Smooth muscle cell (in vitro differentiated cells): ENCODE results near the gene NAIF1. TPM values are rescaled to one million over a fixed set of nuclear protein-coding genes. Genes with fewer than 3 reads are reported as not detected.

Experiments used
- DNase-seq: peaks from one replicate; lab custom pipeline; 2025; ENCODE audit not compliant: unreplicated experiment; lab: John Stamatoyannopoulos, UW
- H2AFZ ChIP-seq: fragments of 200-600 bp; sonication (generic); 2 replicates; pipeline ENCODE4 v1.6.0; 2016; ENCODE audit warnings: antibody characterized with exemption, low read depth, mild to moderate bottlenecking
- H3F3A ChIP-seq: fragments of 200-600 bp; sonication (generic); 2 replicates; pipeline ENCODE4 v1.6.0; 2017; ENCODE audit warnings: antibody characterized with exemption, low read depth
- H3K27ac ChIP-seq: fragments of 200-600 bp; sonication (generic); 2 replicates; pipeline ENCODE4 v1.5.1; 2016; ENCODE audit warnings: low read depth, mild to moderate bottlenecking
- H3K27me3 ChIP-seq: fragments of 200-600 bp; sonication (generic); 2 replicates; pipeline ENCODE4 v1.6.1; 2016; ENCODE audit warnings: low read depth, mild to moderate bottlenecking
- H3K36me3 ChIP-seq: fragments of 200-600 bp; sonication (generic); 2 replicates; pipeline ENCODE4 v1.5.1; 2016; ENCODE audit warnings: low read depth
- H3K4me1 ChIP-seq: fragments of 200-600 bp; sonication (generic); 2 replicates; pipeline ENCODE4 v1.5.1; 2016; ENCODE audit warnings: low read depth
- H3K4me2 ChIP-seq: fragments of 200-600 bp; sonication (generic); 2 replicates; pipeline ENCODE4 v1.6.0; 2016; ENCODE audit warnings: mild to moderate bottlenecking
- H3K4me3 ChIP-seq: fragments of 200-600 bp; sonication (generic); 2 replicates; pipeline ENCODE4 v1.5.1; 2016; ENCODE audit warnings: mild to moderate bottlenecking
- H3K79me2 ChIP-seq: fragments of 200-600 bp; sonication (generic); 2 replicates; pipeline ENCODE4 v1.6.0; 2016; ENCODE audit warnings: low read depth, mild to moderate bottlenecking
- H3K9ac ChIP-seq: fragments of 200-600 bp; sonication (generic); 2 replicates; pipeline ENCODE4 v1.6.0; 2016; ENCODE audit warnings: low read depth
- H3K9me3 ChIP-seq: fragments of 200-600 bp; sonication (generic); replicated peaks from 2 replicates; pipeline ENCODE4 v1.5.1; 2016; ENCODE audit warnings: low read depth
- H4K20me1 ChIP-seq: fragments of 200-600 bp; sonication (generic); 2 replicates; pipeline ENCODE4 v1.6.0; 2016; ENCODE audit warnings: low read depth
- WGBS: methylation state at CpG from one replicate; pipeline ENCODE4 v1.1.7; 2016; ENCODE audit warnings: low lambda C conversion rate; 5-methylcytosine and 5-hydroxymethylcytosine counted together
- polyA plus RNA-seq: library from polyadenylated mRNA; unstranded; fragments of >200 nt; fragmentation: Nextera tagmentation; extraction: Ambion mirVana; gene quantifications from 2 replicates; pipeline ENCODE4 v1.2.1, GENCODE V29; 2016
- total RNA-seq: library from RNA; depleted of rRNA; stranded (reverse); fragments of >200 nt; gene quantifications from 2 replicates; pipeline ENCODE4 v1.2.3, GENCODE V29; 2014
- TF ChIP-seq, protein P1 (sequence below): fragments of 200-600 bp; sonication (generic); IDR thresholded peaks from 2 replicates; pipeline ENCODE4 v1.5.1; 2017; ENCODE audit warnings: borderline replicate concordance, mild to moderate bottlenecking, antibody characterized with exemption; ENCODE audit not compliant: insufficient read depth, poor library complexity, severe bottlenecking

NAIF1 gene
- total and polyA plus RNA-seq, 2 experiments from 2014 or later, result 3.8 to 6.7 TPM

DNA sequence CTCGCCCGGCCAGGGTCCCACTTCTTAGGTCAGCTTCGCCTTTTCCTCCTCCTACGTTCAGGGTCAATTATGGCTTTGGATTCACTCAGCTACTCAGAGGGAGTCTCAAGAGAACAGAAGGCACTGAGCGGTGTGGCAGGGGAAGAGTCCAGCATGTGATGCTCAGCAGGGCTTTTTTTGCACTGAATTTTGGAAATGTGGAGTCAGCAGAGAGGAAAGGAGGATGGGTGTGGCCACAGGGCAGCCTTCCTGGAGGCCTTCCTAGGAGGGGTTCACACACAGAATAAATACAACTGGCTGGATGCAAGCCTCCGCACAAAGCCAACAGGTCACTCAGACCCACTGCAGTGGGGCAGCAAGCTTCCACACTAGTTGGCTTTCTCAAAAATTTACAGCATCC is 4.8 kb downstream of the NAIF1 start:
- H3K4me3 ChIP-seq, result no peak overlapping the region
- H2AFZ ChIP-seq, result no peak overlapping the region
- TF ChIP-seq, protein P1, sequence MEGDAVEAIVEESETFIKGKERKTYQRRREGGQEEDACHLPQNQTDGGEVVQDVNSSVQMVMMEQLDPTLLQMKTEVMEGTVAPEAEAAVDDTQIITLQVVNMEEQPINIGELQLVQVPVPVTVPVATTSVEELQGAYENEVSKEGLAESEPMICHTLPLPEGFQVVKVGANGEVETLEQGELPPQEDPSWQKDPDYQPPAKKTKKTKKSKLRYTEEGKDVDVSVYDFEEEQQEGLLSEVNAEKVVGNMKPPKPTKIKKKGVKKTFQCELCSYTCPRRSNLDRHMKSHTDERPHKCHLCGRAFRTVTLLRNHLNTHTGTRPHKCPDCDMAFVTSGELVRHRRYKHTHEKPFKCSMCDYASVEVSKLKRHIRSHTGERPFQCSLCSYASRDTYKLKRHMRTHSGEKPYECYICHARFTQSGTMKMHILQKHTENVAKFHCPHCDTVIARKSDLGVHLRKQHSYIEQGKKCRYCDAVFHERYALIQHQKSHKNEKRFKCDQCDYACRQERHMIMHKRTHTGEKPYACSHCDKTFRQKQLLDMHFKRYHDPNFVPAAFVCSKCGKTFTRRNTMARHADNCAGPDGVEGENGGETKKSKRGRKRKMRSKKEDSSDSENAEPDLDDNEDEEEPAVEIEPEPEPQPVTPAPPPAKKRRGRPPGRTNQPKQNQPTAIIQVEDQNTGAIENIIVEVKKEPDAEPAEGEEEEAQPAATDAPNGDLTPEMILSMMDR, result no peak
- H4K20me1 ChIP-seq, result no peaks in the 10 kb centered on the region
- H3F3A ChIP-seq, result no peaks in the 10 kb centered on the region
- peaks cover 12% of the 10 kb centered on the region for H3K79me2 ChIP-seq
- no peaks in the 10 kb centered on the region for H3K9me3 ChIP-seq
- DNase-seq, result no peak
- no peaks in the 10 kb centered on the region for H3K27me3 ChIP-seq
- no peaks in the 10 kb centered on the region for H3K36me3 ChIP-seq
- H3K4me2 ChIP-seq, result no peak overlapping the region
- H3K27ac ChIP-seq, result no peak overlapping the region
- H3K4me1 ChIP-seq, result peaks cover 15% of the 10 kb centered on the region
- 80% methylated on average over 6 of the region's 6 CpGs for WGBS
- H3K9ac ChIP-seq, result no peak overlapping the region

DNA sequence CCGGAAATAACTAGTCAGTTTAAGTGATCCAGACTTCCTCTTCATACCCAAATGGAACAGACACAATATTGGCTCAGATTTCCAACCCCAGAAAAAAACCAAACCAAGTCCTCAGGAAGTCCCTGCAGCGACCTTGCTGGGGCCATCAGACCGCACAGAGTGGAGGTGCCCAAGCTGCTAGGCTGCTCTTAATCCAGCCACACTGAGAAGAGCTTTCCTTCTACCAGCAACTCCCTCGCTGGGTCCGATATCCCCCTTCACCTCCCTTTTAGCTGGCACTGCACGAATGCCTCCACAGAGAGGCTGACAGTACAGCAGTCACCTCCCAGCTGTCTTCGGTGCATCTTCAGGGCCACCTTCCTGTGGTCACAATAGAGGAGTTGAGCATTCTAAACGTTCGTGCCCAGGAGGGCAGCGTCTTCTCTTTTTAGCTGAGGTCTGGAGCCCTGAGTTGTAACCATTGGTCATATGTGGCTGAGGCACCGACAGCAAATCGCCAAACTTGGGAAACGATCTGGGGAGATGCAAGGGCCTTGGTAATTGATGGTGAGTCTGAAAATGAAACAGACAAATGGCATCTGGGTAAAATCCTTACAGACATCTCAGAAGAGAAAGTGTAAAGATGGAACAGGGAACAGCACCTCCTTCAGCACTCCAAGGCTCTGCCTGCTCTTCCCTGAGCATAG is 5.7 kb downstream of the NAIF1 start:
- DNase-seq, result no peak
- Histone ChIP-seq H3K9me3 (no peaks in the 10 kb centered on the region), H3K27me3 (no peaks in the 10 kb centered on the region), H3K4me3 (no peak overlapping the region), H3F3A (no peaks in the 10 kb centered on the region), H3K4me2 (no peak overlapping the region), H3K27ac (no peak overlapping the region), H3K9ac (no peak overlapping the region), H4K20me1 (no peaks in the 10 kb centered on the region), H2AFZ (no peak overlapping the region), H3K4me1 (peaks cover 18% of the 10 kb centered on the region), H3K36me3 (no peaks in the 10 kb centered on the region), H3K79me2 (peaks cover 9% of the 10 kb centered on the region)
- WGBS, result 94% methylated on average over 13 of the region's 13 CpGs
- TF ChIP-seq, protein P1, result no peak

DNA sequence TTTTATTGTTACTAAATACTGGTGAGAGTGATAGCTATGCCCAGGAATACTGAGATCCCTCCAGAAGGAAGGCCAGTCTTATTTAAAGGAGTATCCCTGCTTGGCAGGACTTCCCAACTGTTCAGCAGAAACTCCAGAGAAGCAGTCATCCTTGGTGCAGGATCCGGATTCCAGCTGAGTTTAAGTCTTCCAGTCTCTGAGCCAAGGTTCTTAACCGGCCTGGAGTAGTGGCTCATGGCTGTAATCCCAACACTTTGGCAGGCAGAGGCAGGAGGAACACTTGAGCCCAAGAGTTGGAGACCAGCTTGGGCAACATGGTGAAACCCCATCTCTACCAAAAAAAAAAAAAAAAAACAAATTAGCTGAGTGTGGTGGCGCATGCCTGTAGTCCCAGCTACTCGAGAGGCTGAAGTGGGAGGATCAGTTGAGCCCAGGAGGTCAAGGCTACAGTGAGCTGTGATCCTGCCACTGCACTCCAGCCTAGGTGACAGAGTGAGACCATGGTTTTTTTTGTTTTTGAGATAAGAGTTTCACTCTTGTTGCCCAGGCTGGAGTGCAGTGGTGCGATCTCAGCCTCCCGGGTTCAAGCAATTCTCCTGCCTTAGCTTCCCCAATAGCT is 7.6 kb downstream of the NAIF1 start:
- 96% methylated on average over 6 of the region's 6 CpGs for WGBS
- TF ChIP-seq, protein P1, result no peak
- Histone ChIP-seq H3K9me3 (no peaks in the 10 kb centered on the region), H3K4me3 (no peak overlapping the region), H2AFZ (no peak overlapping the region), H3K27me3 (no peaks in the 10 kb centered on the region), H3K27ac (no peak overlapping the region), H3F3A (no peaks in the 10 kb centered on the region), H3K4me2 (no peak overlapping the region), H3K4me1 (peaks cover 23% of the 10 kb centered on the region), H4K20me1 (no peaks in the 10 kb centered on the region), H3K79me2 (no peaks in the 10 kb centered on the region), H3K9ac (no peak overlapping the region), H3K36me3 (no peaks in the 10 kb centered on the region)
- no peak for DNase-seq
